ENCODE results near the gene ZFPM1. TPM values are rescaled to one million over a fixed set of nuclear protein-coding genes. Genes with fewer than 3 reads are reported as not detected.
A peak's percentile ranks its signal among the peaks of the same experiment; 100 is the strongest.

ZFPM1 gene
- total and polyA plus RNA-seq, 4 donors = 0.88 to 8.8 (median 3.0) TPM

DNA sequence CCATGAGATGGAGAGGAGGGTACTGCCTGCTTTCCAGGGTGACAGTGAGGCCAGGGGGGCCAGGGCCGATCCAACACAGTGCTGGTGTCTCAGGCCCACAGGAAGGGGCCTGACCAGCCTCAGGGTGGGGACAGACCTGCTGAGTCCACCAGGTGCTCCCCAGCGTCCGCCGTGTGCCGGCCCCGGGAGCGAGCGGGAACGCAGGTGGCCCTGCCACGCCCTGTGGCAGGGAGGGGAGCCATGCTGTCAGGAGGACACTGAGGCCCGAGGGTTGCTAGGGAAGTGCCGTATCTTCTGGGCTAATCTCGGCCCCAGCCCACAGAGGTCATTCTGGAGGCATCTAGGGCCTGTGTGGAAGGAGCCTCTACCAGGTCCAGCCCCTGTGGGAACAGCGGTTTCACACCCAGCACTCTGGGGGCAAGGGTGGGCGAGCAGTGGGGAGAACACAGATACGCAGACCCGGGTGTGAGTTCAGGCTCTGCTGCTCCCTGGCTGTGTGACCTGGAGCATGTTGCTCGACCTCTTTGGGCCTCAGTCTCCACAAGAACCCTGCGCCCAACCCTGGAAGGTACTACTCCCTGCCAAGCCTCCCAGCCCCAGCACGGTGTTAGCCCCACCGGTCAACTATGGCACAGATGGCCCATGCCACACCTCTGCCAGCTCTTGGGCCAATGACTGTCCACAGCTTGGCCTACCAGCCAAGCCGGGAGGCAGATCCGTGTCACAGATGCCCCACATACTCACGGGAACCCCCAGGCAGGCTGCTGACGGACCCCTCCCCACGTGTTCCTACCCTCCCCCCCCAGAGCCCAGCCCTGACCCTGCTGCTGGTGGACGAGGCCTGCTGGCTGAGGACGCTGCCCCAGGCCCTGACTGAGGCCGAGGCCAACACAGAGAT is 73.2 kb downstream of the ZFPM1 start:
- Histone ChIP-seq H3K27ac (ENCODE audit: low read depth in 1 of 2, low read length in 2 of 2) (no peak overlapping the region), H3K4me1 (ENCODE audit: control insufficient read depth in 1 of 2, insufficient read depth in 2 of 2, low read length in 2 of 2) (no peaks in the 10 kb centered on the region), H3K9me3 (ENCODE audit: control insufficient read depth, low read length) (no peaks in the 10 kb centered on the region), H3K36me3 (ENCODE audit: control insufficient read depth in 1 of 2, insufficient read depth in 2 of 2, low read length in 1 of 2) (no peaks in the 10 kb centered on the region), H3K4me3 (ENCODE audit: low read length in 2 of 2) (no peak overlapping the region), H3K27me3 (ENCODE audit: control insufficient read depth in 1 of 2, insufficient read depth in 2 of 2, low read length in 1 of 2) (no peaks in the 10 kb centered on the region)
- 81 to 83% methylated on average over 28 to 29 of the region's 29 CpGs for WGBS, 2 donors
- intact Hi-C loops (cut with DNase I) = loop anchor here (2.0 to 5.0 kb wide), 2 partner anchors 83 to 84 kb away; no protein-coding TSS in a partner anchor
- no peak for ATAC-seq (ENCODE audit: low FRiP score)
- no peak for DNase-seq

- ATAC-seq (ENCODE audit: low FRiP score) (no peak), DNase-seq (no peak)
- Histone ChIP-seq H3K36me3 (ENCODE audit: control insufficient read depth in 1 of 2, insufficient read depth in 2 of 2, low read length in 1 of 2) (no peaks in the 10 kb centered on the region), H3K27me3 (ENCODE audit: control insufficient read depth in 1 of 2, insufficient read depth in 2 of 2, low read length in 1 of 2) (no peaks in the 10 kb centered on the region), H3K4me3 (ENCODE audit: low read length in 2 of 2) (no peak overlapping the region), H3K27ac (ENCODE audit: low read depth in 1 of 2, low read length in 2 of 2) (no peak overlapping the region), H3K4me1 (ENCODE audit: control insufficient read depth in 1 of 2, insufficient read depth in 2 of 2, low read length in 2 of 2) (no peaks in the 10 kb centered on the region), H3K9me3 (ENCODE audit: control insufficient read depth, low read length) (no peaks in the 10 kb centered on the region)
- 81 to 83% methylated on average over 9 of the region's 9 CpGs for WGBS, 2 donors
- intact Hi-C loops (cut with DNase I) = loop anchor here (2.0 to 5.0 kb wide), 2 partner anchors 84 to 85 kb away; no protein-coding TSS in a partner anchor
Measured at GRCh38 chr16:88526906-88527185, 73.8 kb downstream of the ZFPM1 start.

GRCh38 chr16:88527186-88527936 is 74.3 kb downstream of the ZFPM1 start:
- no peaks in the 10 kb centered on the region for H3K36me3 ChIP-seq (ENCODE audit: control insufficient read depth in 1 of 2, insufficient read depth in 2 of 2, low read length in 1 of 2)
- WGBS, 2 donors = 33 to 40% methylated on average over 25 to 32 of the region's 32 CpGs
- no peak overlapping the region for H3K4me3 ChIP-seq (ENCODE audit: low read length in 2 of 2)
- DNase-seq = peak in 1 of 2 donors; percentile 87
- H3K4me1 ChIP-seq (ENCODE audit: control insufficient read depth in 1 of 2, insufficient read depth in 2 of 2, low read length in 2 of 2) = no peaks in the 10 kb centered on the region
- no peak overlapping the region for H3K27ac ChIP-seq (ENCODE audit: low read depth in 1 of 2, low read length in 2 of 2)
- H3K9me3 ChIP-seq (ENCODE audit: control insufficient read depth, low read length) = no peaks in the 10 kb centered on the region
- ATAC-seq (ENCODE audit: low FRiP score) = peak; percentile 62
- intact Hi-C loops (cut with DNase I) = loop anchor here (2.0 to 5.0 kb wide), 2 partner anchors 85 kb away; no protein-coding TSS in a partner anchor
- no peaks in the 10 kb centered on the region for H3K27me3 ChIP-seq (ENCODE audit: control insufficient read depth in 1 of 2, insufficient read depth in 2 of 2, low read length in 1 of 2)

- Histone ChIP-seq H3K4me1 (ENCODE audit: control insufficient read depth in 1 of 2, insufficient read depth in 2 of 2, low read length in 2 of 2) (no peaks in the 10 kb centered on the region), H3K4me3 (ENCODE audit: low read length in 2 of 2) (no peak overlapping the region), H3K27me3 (ENCODE audit: control insufficient read depth in 1 of 2, insufficient read depth in 2 of 2, low read length in 1 of 2) (no peaks in the 10 kb centered on the region), H3K9me3 (ENCODE audit: control insufficient read depth, low read length) (no peaks in the 10 kb centered on the region), H3K27ac (ENCODE audit: low read depth in 1 of 2, low read length in 2 of 2) (no peak overlapping the region), H3K36me3 (ENCODE audit: control insufficient read depth in 1 of 2, insufficient read depth in 2 of 2, low read length in 1 of 2) (no peaks in the 10 kb centered on the region)
- DNase-seq = no peak
- 79% methylated on average over 28 to 30 of the region's 30 CpGs for WGBS, 2 donors
- intact Hi-C loops (cut with DNase I) = loop anchor here (2.0 to 5.0 kb wide), 3 partner anchors 77 to 86 kb away; no protein-coding TSS in a partner anchor
- ATAC-seq (ENCODE audit: low FRiP score) = no peak
Measured at GRCh38 chr16:88527937-88528743, 75.1 kb downstream of the ZFPM1 start.

DNA sequence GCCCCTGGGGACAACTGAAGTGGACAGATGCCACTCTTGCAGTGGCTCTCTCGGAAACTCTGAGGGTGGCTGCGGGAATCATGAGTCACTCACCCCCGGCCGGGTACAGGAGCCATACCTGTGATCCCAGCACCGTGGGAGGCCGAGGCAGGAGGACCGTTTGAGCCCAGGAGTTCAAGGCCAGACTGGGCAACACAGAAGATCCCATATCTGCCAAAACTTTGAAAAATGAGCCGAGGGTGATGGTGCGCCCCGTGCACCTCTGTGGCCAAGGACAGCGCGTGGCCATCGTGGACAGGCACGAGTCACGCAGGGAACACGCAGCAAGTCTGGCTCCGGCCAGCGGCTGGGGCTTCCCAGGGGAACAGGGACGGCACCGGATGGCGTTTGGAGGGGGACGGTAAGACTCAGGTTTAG is 75.8 kb downstream of the ZFPM1 start:
- WGBS, 2 donors = 88 to 89% methylated on average over 22 of the region's 22 CpGs
- H3K4me1 ChIP-seq (ENCODE audit: control insufficient read depth in 1 of 2, insufficient read depth in 2 of 2, low read length in 2 of 2) = no peaks in the 10 kb centered on the region
- H3K27me3 ChIP-seq (ENCODE audit: control insufficient read depth in 1 of 2, insufficient read depth in 2 of 2, low read length in 1 of 2) = no peaks in the 10 kb centered on the region
- DNase-seq (no peak), ATAC-seq (ENCODE audit: low FRiP score) (no peak)
- no peak overlapping the region for H3K4me3 ChIP-seq (ENCODE audit: low read length in 2 of 2)
- intact Hi-C loops (cut with DNase I) = loop anchor here in 1 of 2 donors (2.0 to 5.0 kb wide), 2 partner anchors 78 to 87 kb away; no protein-coding TSS in a partner anchor
- H3K36me3 ChIP-seq (ENCODE audit: control insufficient read depth in 1 of 2, insufficient read depth in 2 of 2, low read length in 1 of 2) = no peaks in the 10 kb centered on the region
- no peaks in the 10 kb centered on the region for H3K9me3 ChIP-seq (ENCODE audit: control insufficient read depth, low read length)
- no peak overlapping the region for H3K27ac ChIP-seq (ENCODE audit: low read depth in 1 of 2, low read length in 2 of 2)

GRCh38 chr16:88529596-88529995 is 76.5 kb downstream of the ZFPM1 start:
- WGBS, 2 donors = 97% methylated on average over 9 of the region's 9 CpGs
- DNase-seq = no peak
- Histone ChIP-seq H3K9me3 (ENCODE audit: control insufficient read depth, low read length) (no peaks in the 10 kb centered on the region), H3K36me3 (ENCODE audit: control insufficient read depth in 1 of 2, insufficient read depth in 2 of 2, low read length in 1 of 2) (no peaks in the 10 kb centered on the region), H3K4me1 (ENCODE audit: control insufficient read depth in 1 of 2, insufficient read depth in 2 of 2, low read length in 2 of 2) (no peaks in the 10 kb centered on the region), H3K27me3 (ENCODE audit: control insufficient read depth in 1 of 2, insufficient read depth in 2 of 2, low read length in 1 of 2) (peaks cover 0 to 3% of the 10 kb centered on the region in 2 donors), H3K4me3 (ENCODE audit: low read length in 2 of 2) (no peak overlapping the region), H3K27ac (ENCODE audit: low read depth in 1 of 2, low read length in 2 of 2) (no peak overlapping the region)
- intact Hi-C loops (cut with DNase I) = loop anchor here in 1 of 2 donors (2.0 to 5.0 kb wide), 2 partner anchors 79 to 87 kb away; no protein-coding TSS in a partner anchor
- no peak for ATAC-seq (ENCODE audit: low FRiP score)

DNA sequence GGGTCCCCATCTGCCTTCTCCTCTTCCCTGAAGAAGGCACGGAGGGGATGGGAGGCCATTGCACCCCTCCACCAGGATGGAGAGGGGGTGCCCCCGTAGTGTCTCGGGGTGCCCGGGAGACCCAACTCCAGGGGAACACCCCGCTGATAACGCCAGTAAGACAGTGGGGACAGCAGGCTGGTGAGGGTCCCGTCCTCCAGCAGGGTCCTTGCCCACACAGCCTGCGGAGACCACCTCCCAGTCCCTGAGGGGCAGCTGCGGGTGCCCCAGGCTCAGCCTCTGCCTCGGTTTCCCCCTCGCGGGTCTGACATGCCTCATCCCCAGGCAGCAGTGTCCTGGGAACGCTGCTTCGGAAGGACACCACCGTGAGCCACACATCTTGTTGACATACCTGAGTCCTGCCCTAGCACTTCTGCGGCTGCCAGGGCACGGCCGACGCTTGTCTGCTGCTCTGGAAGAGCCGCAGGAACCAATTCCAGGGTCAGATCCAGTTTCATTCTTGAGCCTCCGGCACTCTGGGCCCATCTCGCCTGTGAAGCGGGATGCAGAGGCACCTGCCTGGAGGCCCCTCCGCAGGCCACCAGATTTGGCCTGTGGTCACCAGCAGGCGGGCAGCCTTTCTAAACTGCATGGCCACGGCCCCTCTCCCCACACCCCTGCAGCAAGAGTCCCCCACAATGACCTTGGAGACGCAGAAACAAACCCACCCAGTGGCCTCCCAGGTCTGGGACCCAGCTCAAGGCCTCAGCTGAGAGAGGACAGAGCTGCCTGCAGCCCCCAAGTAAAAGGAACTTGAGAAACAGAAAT is 77.2 kb downstream of the ZFPM1 start:
- Histone ChIP-seq H3K4me1 (ENCODE audit: control insufficient read depth in 1 of 2, insufficient read depth in 2 of 2, low read length in 2 of 2) (no peaks in the 10 kb centered on the region), H3K27me3 (ENCODE audit: control insufficient read depth in 1 of 2, insufficient read depth in 2 of 2, low read length in 1 of 2) (peaks cover 0 to 3% of the 10 kb centered on the region in 2 donors), H3K4me3 (ENCODE audit: low read length in 2 of 2) (no peak overlapping the region), H3K9me3 (ENCODE audit: control insufficient read depth, low read length) (no peaks in the 10 kb centered on the region), H3K36me3 (ENCODE audit: control insufficient read depth in 1 of 2, insufficient read depth in 2 of 2, low read length in 1 of 2) (no peaks in the 10 kb centered on the region), H3K27ac (ENCODE audit: low read depth in 1 of 2, low read length in 2 of 2) (no peak overlapping the region)
- 89 to 90% methylated on average over 25 to 27 of the region's 27 CpGs for WGBS, 2 donors
- no peak for ATAC-seq (ENCODE audit: low FRiP score)
- intact Hi-C loops (cut with DNase I) = no loop called here
- no peak for DNase-seq

GRCh38 chr16:88530858-88531203 is 77.8 kb downstream of the ZFPM1 start:
- peaks cover 0 to 3% of the 10 kb centered on the region in 2 donors for H3K27me3 ChIP-seq (ENCODE audit: control insufficient read depth in 1 of 2, insufficient read depth in 2 of 2, low read length in 1 of 2)
- 86 to 90% methylated on average over 11 of the region's 11 CpGs for WGBS, 2 donors
- no peak overlapping the region for H3K4me3 ChIP-seq (ENCODE audit: low read length in 2 of 2)
- no peaks in the 10 kb centered on the region for H3K4me1 ChIP-seq (ENCODE audit: control insufficient read depth in 1 of 2, insufficient read depth in 2 of 2, low read length in 2 of 2)
- H3K9me3 ChIP-seq (ENCODE audit: control insufficient read depth, low read length) = no peaks in the 10 kb centered on the region
- no peaks in the 10 kb centered on the region for H3K36me3 ChIP-seq (ENCODE audit: control insufficient read depth in 1 of 2, insufficient read depth in 2 of 2, low read length in 1 of 2)
- ATAC-seq (ENCODE audit: low FRiP score) = no peak
- intact Hi-C loops (cut with DNase I) = no loop called here
- H3K27ac ChIP-seq (ENCODE audit: low read depth in 1 of 2, low read length in 2 of 2) = no peak overlapping the region
- DNase-seq = no peak
